ENCODE results near the gene SPPL3.
"Not testable (repeated sequence)": the region's sequence is repeated elsewhere in the genome, so short reads cannot be mapped to it uniquely, and the experiment has no call there.

Gene SPPL3

DNA sequence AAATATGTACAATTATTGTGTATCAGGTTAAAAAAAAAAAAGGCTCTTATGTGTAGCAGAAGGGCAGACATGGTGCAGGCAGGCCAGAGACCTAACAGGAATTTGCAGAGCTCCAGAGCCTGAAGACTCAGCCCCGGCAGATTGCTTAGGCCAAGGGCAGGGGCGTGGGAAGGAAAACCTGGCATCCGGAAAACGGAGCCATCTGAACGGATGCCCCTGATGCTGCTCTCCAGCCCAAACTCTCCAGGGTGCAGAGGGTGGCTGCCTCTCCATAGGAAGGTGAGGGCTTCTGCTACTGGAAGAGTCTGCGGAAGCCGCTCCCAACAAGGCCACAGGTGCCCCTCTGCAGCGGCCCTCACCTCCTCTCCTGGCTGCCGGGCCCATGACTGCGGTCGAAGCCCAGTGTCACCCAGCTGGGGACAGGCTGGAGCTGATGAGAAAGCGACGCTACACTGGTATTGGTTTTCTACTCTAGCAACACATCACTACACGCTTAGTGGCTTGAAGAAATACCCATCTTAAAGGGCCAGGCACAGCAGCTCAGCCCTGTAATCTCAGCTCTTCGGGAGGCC is 159.2 kb downstream of the SPPL3 start:
- no peak for DNase-seq (ENCODE audit: low read depth)

DNA sequence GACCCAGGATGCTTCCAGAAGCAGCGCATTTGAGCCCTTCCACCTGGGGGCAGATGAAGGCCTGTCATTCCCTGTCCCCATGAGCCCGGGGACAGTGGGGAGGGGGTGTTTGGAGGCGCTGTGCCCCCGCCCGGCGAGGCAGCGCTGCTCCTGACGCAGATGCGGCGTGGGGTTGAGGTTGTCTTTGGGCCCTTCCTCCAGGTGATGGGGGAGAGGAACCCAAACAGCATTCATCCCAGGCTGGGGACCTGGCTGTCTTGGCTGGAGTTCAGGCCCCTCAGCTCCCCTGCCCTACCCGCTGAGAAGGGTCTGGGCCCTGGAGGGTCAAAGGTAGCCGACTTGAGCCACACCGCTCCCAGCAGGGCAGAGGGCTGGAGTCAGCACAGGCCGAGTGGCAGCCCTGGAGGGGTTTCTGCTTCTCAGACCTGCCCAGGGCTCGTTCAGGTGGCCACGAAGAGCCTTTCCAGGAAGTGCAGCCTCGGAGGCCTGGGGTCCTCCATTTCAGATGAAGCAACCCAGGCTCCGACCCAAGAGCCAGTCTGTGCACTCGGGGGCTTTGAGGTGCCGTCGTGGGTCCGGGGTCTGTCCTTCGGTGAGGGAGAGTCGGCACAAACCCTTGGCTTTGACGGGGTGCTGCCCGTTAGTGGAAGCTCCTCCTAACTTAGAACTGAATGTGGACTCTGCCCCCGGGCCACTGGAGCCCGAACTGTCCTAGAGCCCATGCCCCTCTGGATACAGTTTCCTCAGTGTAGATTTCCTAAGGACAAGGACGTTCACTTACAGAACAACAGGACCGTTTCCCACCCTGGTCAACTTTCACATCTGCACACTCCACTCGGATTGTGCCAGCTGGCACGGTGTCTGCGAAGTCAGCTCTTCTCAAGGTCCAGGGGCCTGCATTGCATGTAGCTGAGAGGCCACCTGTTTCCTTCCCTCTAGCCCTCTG is 162.4 kb downstream of the SPPL3 start:
- no peak for DNase-seq (ENCODE audit: low read depth)

DNA sequence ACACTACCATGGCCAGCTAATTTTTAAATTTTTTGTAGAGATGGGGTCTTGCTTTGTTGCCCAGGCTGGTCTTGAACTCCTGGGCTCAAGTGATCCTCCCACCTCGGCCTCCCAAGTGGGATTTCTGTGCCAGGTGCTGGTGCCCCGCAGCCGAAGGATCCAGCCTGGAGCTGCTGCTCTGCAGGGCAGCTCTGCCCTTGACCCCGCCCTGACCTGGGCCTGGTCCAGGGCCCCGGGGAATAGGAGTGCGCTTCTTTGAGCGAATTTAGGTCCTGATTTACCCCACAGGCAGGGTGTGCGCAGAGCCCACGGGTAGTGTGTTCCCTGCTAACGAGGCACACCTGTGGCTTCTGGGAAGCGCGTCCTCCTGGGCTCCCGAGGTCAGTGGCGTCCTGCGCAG is 163.3 kb downstream of the SPPL3 start:
- no peak for DNase-seq (ENCODE audit: low read depth)

DNA sequence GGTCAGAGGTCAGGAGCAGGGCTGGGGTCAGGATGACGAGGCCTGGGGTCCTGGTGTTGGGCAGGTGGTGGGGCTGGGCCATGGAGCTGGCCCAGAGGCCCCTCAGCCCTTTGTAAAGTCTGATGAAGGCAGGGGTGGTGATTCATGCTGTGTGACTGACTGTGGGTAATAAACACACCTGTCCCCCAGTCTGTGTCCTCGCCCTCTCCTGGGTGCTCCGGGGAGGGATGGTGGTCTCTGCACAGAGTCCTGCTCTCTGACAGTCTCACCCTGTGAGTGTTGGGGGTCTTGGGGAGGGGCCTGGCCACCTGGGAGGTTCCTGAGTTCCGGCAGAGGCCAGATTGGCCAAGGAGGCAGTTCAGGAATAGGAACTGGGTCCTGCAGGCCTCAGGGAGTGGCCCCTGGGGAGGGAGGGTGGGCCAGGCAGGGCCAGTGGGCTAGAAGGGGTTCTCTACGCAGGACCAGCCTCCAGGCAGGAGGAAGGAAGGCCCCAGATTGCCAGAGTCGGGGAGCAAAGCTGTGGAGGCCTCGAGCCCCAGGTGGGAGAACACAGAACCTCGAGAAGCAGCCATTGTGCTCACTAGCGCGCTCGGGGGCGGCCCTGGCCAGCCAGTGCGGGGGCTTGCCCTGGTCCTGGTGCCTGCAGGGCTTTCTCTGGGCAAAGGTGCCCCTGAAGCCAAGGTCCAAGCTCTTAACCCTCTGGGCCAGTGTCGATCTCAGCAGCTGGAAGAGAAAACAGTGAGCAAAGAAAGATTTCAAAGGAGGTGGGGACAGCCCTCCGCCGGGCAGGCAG is 164.1 kb downstream of the SPPL3 start:
- DNase-seq (ENCODE audit: low read depth): no peak

DNA sequence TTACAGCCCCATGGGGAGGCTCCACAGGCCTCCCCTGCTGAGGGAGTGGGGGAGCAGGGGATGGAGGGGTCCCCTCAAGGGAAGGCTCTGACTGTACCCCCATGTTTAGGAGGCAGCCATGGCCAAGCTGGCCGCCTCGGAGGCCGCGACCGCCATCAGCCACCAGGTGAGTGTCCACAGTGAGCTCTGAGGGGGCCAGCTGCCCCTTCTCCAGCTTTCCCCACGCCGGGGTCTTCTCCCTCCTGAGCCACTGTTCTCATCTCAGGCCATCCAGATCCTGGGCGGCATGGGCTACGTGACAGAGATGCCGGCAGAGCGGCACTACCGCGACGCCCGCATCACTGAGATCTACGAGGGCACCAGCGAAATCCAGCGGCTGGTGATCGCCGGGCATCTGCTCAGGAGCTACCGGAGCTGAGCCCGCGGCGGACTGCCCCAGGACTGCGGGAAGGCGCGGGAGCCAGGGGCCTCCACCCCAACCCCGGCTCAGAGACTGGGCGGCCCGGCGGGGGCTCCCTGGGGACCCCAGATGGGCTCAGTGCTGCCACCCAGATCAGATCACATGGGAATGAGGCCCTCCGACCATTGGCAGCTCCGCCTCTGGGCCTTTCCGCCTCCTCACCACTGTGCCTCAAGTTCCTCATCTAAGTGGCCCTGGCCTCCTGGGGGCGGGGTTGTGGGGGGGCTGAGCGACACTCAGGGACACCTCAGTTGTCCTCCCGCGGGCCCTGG is 165.0 kb downstream of the SPPL3 start:
- DNase-seq (ENCODE audit: low read depth): no peak

DNA sequence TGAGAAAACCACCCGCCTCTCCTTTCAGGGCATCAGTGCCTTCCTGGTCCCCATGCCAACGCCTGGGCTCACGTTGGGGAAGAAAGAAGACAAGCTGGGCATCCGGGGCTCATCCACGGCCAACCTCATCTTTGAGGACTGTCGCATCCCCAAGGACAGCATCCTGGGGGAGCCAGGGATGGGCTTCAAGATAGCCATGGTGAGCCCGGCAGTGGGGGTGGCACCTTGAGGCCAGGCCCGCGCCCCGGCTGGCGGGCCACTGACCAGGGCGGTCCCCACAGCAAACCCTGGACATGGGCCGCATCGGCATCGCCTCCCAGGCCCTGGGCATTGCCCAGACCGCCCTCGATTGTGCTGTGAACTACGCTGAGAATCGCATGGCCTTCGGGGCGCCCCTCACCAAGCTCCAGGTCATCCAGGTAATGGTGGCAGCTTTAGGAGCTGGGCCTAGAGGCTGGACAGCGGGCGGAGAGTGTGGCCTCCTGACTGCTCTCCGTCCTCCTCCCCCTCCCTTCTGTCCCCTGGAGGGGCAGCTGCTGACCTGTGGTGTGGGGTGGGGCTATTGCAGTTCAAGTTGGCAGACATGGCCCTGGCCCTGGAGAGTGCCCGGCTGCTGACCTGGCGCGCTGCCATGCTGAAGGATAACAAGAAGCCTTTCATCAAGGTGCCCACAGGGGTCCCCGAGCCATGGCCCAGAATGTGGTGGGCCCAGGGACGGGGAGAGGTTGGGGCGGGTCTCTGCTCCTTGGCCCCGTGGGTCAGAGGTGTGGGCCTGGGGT is 165.7 kb downstream of the SPPL3 start:
- DNase-seq (ENCODE audit: low read depth): no peak

DNA sequence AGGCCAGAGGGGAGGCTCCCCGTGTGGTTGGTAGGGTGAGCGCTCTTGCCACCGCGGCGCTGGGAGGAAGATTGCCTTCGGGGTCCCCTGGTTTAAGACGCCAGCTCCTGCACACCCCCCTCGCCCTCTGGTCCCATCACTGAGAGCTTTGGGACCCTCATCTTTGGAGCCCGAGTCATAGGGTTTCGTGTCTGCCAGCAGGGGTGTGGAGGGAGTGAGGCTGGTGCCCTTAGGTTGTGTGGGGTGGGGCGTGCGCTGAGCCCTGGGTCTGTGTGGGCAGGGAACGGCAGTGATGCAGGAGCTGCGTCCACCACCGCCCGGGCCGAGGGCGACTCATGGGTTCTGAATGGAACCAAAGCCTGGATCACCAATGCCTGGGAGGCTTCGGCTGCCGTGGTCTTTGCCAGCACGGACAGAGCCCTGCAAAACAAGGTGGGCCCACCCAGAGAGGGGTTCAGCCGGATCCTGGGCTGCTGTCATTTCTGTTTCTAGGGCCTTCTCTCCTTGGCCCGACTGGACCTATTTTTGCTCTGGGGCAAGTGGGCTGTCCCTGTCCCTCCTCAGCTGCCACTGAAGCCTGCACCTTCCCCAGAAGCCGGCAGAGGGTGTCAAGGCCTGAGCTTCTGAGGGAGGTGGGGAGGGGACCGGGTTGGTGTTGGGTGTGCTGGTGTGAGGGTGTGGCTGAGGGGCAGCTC is 166.5 kb downstream of the SPPL3 start:
- DNase-seq (ENCODE audit: low read depth): no peak

DNA sequence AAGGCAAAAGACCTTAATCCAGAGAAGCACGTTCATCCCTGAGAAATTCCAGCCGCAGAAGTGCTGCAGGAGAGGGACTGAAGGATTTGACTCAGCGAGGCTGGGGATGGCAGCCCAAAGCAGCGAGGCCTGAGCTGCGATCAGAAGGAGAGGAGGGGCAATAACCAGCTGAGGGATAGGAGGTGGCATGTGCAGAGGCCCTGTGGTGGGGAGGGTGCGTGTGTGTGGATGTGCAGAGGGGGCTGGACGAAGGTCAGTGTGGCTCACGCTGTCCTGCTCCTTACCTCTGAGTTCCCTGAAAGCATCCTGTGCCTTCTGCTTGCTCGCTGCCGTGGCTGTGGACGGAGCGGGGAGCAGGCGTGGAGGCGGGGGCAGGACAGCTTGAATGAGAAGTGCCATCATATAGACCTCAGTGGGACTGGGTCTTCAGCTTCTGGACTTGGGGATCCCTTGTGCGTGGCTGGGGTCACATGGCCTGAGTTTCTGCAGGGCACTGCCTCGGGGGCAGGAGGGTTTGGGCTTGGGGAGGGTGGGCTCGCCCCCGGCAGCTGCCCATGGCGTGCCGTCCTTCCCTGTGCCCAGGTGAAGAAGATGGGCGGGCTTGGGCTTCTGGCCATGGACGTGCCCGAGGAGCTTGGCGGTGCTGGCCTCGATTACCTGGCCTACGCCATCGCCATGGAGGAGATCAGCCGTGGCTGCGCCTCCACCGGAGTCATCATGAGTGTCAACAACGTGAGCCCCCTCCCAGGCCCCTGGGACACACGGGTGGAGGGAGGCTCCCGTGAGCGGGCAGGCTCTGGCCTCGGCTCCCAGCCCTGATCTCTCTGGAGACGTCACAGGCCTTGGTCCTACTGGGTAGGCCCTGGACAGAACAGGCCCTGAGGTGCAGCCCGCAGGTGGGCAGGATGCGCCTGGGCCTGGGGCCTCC is 167.5 kb downstream of the SPPL3 start:
- DNase-seq (ENCODE audit: low read depth): no peak

DNA sequence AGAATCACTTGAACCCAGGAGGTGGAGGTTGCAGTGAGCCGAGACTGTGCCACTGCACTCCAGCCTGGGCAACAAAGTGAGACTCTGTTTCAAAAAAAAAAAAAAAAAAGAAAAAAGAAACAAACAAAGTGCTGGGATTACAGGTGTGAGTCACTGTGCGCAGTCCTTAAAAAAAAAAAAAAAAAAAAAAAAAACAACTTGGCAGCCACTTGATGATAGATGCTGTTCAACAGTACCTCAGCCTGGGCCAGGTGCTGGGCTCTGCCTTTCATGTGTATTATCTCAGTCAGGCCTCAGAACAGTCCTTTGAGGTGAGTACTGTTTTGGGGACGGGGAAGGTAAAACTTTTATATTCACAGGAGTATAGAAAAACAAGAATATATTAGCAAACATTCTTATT is 169.0 kb downstream of the SPPL3 start:
- no peak for DNase-seq (ENCODE audit: low read depth)

DNA sequence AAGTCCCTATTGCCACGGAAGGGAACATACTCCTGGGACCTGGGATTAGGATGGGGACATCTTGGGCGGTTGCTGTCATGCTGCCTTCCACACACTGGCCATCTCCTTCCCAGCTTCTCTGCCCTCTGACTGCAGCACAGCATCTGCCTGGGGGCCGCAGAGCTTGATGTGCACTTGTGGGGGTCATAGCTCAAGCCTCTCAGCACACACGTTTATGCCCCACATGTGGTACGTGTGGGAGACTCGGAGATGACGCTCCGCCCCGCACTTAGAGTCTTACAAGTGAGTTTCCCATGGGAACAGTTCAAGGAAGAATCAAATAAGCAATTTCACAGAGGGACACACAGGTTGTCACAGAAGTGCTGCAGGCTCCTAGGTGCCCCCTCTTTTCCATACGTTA is 169.9 kb downstream of the SPPL3 start:
- no peak for DNase-seq (ENCODE audit: low read depth)

DNA sequence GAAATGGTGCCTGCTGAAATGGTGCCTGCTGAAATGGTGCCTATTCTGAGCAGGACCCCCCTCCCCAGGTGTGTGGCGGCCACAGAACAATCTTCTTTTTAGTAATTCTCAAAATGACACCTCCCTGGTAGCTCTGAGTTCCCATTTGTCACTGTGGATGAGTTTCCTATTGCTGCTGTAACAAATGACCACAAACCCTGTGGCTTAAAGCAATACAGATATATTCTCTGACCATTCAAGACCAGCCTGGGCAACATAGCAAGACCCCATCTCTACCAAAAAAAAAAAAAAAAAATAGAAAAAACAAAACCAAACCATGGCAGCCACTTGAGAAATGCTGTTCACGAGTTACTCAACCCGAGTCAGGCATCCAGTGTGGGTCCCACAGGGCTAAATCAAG is 170.6 kb downstream of the SPPL3 start:
- no peak for DNase-seq (ENCODE audit: low read depth)

DNA sequence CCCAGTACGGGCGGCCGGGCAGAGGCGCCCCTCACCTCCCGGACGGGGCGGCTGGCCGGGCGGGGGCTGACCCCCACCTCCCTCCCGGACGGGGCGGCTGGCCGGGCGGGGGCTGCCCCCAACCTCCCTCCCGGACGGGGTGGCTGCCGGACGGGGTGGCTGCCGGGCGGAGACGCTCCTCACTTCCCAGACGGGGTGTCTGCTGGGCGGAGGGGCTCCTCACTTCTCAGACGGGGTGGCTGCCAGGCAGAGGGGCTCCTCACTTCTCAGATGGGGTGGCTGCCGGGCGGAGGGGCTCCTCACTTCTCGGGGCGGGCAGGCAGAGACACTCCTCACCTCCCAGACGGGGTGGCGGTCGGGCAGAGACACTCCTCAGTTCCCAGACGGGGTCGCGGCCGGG is 172.0 kb downstream of the SPPL3 start:
- not testable (repeated sequence) for DNase-seq (ENCODE audit: low read depth)

DNA sequence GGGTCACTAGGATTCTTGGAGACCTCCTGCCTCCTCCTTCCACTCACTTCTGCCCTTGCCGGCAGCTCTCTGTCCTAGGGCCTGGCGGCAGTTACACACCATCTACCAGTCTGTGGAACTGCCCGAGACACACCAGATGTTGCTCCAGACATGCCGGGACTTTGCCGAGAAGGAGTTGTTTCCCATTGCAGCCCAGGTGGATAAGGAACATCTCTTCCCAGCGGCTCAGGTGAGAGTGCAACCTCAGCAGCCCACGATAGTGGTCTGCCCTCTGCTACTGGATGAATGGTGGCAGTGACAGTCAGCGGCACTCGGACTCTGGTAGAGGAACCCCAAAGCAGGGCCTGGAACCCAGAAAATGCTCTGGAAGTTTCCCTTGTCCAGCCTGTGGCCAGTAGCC is 177.2 kb downstream of the SPPL3 start:
- DNase-seq (ENCODE audit: low read depth): no peak

DNA sequence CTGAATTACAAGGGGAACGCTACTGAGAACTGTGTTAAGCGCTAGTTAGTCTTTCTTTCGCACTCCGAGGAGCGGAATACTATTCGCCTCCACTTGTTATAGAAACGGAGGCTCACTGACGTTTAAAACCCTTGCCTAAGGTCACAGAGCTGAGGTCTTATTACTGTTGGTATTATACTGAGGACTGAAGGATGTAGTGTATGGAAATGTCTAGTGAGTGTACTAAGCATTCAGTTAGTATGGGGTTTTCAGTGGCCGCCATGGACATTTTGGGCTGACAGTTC is 177.7 kb downstream of the SPPL3 start:
- DNase-seq (ENCODE audit: low read depth): no peak

DNA sequence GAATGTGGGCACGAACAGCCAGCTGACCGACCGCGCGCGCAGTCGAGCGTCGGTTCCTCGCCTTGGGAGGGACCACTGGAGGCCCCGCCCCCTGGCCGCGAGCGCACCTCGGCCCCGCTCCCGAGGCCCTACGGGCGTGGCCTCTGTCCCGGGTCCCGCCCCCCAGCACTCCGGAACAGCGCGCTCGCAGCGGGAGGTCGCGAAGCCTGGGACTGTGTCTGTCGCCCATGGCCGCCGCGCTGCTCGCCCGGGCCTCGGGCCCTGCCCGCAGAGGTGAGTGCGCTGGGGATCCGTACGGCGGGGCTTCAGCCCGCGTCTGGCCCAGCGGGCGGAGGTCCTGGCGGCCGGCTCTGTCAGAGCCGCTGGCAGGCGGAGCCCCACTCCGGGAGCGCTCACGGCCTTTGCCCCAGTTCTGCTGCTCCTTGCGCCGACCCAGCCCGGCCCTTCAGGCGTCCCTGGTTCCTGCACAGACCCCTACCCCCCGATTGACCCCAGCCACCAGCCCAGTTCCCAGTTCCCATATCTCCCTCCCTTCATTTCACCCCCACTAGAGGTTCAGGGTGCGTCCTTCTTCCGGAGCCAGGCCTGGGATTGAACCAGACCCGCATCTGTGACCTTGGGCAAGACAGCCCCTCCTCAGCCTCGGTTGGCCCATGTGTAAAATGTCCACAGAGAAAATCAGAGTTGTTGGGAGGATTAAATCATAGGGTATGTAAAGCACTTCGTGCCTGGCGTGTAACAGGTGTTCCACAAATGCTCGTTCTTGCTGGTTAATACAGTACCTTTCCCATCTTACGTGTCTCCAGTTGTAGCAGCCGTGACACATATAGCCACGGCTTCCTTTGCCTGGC is 178.3 kb downstream of the SPPL3 start, which contains the start of gene ACADS:
TSS of gene ACADS (plus strand) at position 168 of the 851 bp plus-strand sequence. CDS start at position 228, 60 bp downstream.
- peak; percentile 37 for DNase-seq (ENCODE audit: low read depth)

DNA sequence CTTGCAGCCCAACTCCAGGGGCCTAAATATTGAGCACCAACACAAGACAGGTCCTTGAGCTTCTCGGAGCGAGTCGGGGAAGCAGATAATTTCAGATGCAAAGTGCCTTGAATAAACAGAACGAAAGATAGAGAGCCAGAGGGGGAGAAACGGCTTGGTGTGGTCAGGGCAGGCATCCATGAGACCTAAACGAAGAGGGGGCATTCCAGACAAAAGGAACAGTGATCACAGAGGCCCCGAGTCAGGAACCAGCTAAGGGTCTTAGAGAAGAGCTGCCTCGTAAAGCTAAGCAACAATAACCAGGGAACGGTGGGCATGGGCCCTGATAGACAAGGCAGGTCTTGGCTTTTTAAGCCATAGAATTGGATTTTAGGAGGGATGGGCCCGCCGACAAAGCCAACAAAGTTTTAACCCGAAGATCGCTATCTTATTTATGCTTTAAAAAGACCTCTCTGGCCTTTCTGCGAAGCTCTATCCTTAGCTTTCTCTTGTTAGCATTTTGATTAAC is 179.0 kb downstream of the SPPL3 start:
- DNase-seq (ENCODE audit: low read depth): no peak

DNA sequence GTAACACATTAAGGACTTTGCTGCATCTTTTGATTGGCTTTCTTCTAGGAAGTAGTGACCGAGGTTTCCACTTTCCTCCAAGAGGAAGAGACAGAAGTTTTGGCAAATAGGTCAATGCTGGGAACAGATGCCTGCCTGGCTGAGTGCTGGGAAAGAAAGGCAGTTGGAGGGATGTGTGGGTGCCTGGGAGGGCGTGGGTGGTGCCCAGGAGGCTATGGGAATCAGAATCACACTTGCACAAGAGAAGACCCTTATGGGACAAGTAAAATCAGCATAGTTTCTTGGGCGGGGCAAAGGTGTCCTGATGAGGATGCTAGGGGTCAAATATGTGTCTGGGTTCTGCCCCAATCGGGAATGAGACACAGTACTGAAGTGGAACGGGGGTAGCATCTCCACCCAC is 179.4 kb downstream of the SPPL3 start:
- DNase-seq (ENCODE audit: low read depth): no peak

DNA sequence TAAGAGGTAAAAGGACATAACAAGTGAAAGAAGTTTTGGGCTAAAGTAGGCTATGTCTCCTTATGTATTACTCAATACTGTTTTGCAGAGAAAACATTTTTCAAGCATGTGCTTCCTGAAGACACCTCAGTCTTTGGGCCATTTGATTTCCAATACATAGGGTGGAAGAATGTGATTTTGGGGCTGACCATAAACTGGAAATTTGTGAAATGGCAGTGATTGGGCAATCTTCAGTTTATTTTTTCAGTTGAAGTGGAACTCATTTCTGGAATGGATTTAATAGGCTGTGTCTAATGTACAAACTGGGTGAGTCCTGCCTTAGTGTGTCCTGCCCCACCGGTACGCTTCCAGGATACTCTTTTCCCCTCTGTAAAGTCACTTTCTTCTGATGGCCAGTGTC is 181.4 kb downstream of the SPPL3 start:
- no peak for DNase-seq (ENCODE audit: low read depth)

DNA sequence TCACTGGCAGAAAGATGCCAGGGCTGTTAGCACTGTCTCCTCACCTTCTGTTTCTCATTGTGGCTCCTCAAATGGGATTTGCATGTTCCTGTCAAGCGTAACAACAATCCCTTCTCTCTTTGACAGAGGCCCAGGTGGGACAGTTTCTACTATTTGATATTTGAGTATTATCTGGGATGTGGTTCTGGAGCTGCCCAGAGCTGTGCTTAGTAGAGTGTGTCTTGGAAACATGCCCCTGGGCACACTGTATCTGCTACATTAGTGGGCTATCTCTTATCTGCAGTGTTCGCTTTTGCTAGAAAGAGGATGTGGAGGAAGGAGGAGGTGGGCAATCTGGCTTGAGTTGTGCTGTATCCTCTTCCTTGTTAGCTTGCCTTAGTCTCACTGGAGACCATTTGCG is 182.3 kb downstream of the SPPL3 start:
- no peak for DNase-seq (ENCODE audit: low read depth)
